Common myeloid progenitor, CD34-positive (primary cell): ENCODE results near the gene TRMT1.

Experiments used
- CTCF ChIA-PET: fragments of 350-600 bp; sonication (Branson Sonifier 250); formaldehyde crosslinking; loops from one replicate; lab custom pipeline; 2021; ENCODE audit warnings: antibody characterized with exemption; lab: Charles Lee
- POLR2A ChIA-PET: fragments of 350-600 bp; sonication (Branson Sonifier 250); formaldehyde crosslinking; loops from one replicate; lab custom pipeline; 2021; ENCODE audit warnings: antibody characterized with exemption; lab: Charles Lee
- DNase-seq, 3 donors: peaks; one replicate each; pipeline versions ENCODE4 v3.0.0 to v3.0.0-alpha.2; 2013
- H3K27ac ChIP-seq, 2 experiments: 1 replicate in 1 of 2; 2 replicates in 1 of 2; pipeline ENCODE4 v1.7.0; 2013; ENCODE audit warnings: inconsistent platforms in 2 of 2, low read length in 2 of 2, mild to moderate bottlenecking in 2 of 2, low read depth in 1 of 2, moderate library complexity in 1 of 2; ENCODE audit not compliant: severe bottlenecking in 2 of 2, insufficient read depth in 1 of 2, poor library complexity in 1 of 2
- H3K27me3 ChIP-seq, 5 experiments: replicated peaks in 2 of 5; 1 replicate in 3 of 5; 2 replicates in 2 of 5; pipeline versions ENCODE4 v1.6.1 to v1.7.0; 2013; ENCODE audit warnings: low read length in 4 of 5, mild to moderate bottlenecking in 2 of 5, moderate library complexity in 2 of 5, inconsistent platforms in 1 of 5; ENCODE audit not compliant: insufficient read depth in 5 of 5, control insufficient read depth in 4 of 5
- H3K36me3 ChIP-seq, 4 experiments: 1 replicate in 2 of 4; 2 replicates in 2 of 4; pipeline versions ENCODE4 v1.6.1 to v1.7.0; 2013; ENCODE audit warnings: low read length in 3 of 4, control low read depth in 1 of 4, mild to moderate bottlenecking in 1 of 4; ENCODE audit not compliant: control insufficient read depth in 4 of 4, insufficient read depth in 4 of 4
- H3K4me1 ChIP-seq, 4 experiments: 1 replicate in 3 of 4; 2 replicates in 1 of 4; pipeline versions ENCODE4 v1.6.1 to v1.7.1; 2013; ENCODE audit warnings: low read length in 3 of 4, mild to moderate bottlenecking in 3 of 4, control low read depth in 1 of 4, inconsistent platforms in 1 of 4, moderate library complexity in 1 of 4; ENCODE audit not compliant: control insufficient read depth in 4 of 4, insufficient read depth in 4 of 4; ENCODE audit errors: control extremely low read depth in 1 of 4
- H3K4me3 ChIP-seq, 7 experiments: 1 replicate in 4 of 7; 2 replicates in 3 of 7; pipeline versions ENCODE4 v1.5.1 to v1.7.0; 2013; ENCODE audit warnings: mild to moderate bottlenecking in 7 of 7, low read length in 6 of 7, moderate library complexity in 6 of 7, inconsistent platforms in 2 of 7, low read depth in 2 of 7, control low read depth in 1 of 7; ENCODE audit not compliant: insufficient read depth in 4 of 7, control insufficient read depth in 1 of 7; ENCODE audit errors: extremely low read depth in 1 of 7
- H3K9me3 ChIP-seq, 5 experiments: 1 replicate in 4 of 5; 2 replicates in 1 of 5; pipeline versions ENCODE4 v1.6.1 to v1.7.1; 2013; ENCODE audit warnings: low read length in 4 of 5, mild to moderate bottlenecking in 2 of 5, inconsistent platforms in 1 of 5, low read depth in 1 of 5, moderate library complexity in 1 of 5; ENCODE audit not compliant: control insufficient read depth in 4 of 5, insufficient read depth in 2 of 5; ENCODE audit errors: control extremely low read depth in 1 of 5
- WGBS: methylation state at CpG from one replicate; pipeline ENCODE4 v1.1.5; 2013; ENCODE audit not compliant: insufficient coverage; 5-methylcytosine and 5-hydroxymethylcytosine counted together

The TRMT1 gene

DNA sequence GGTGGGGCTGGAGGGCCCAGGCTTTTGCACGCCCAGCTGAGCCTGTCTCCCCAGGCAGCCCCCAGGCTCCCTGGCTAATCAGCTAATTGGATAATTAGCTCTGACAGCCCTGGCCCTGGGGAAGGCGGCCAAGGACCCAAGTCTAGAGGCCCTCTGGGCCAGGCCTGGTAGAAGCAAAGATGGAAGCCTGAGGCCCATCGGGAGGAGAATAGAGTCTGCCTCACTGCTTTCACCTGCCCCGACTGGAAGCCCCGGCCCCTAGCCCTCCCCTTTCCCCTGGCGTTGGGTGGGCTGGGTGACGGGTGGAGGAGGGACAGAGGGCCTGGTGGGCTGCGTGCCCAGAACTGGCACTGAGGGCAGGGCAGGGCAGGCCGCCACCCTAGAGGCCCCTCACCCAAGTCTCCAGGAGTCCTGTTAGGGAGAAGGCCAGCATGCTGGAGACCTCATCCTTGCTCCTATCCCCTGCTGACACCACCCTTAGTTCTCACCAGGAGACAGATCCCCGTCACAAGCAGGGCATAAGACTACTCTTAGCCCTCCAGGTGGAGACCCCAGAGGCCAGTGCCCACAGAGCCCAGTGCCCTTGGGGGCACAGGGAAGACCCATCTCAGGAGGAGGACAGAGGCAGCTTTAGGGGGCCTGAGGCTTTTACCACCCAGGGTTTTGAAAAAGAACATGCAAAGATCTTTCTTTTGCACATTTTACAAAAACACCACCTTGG is 25.9 kb downstream of the TRMT1 start:
- H3K9me3 ChIP-seq: no peaks in the 10 kb centered on the region
- CTCF ChIA-PET: interaction anchor here (0.7 to 9.3 kb wide), 13 partner anchors 11 to 125 kb away, joined by 3 to 154 read pairs (median 6); no protein-coding TSS in a partner anchor
- no peak overlapping the region for H3K4me3 ChIP-seq
- peaks cover 0 to 60% (median 48%) of the 10 kb centered on the region in 4 experiments for H3K4me1 ChIP-seq
- H3K27me3 ChIP-seq: no peaks in the 10 kb centered on the region
- peaks cover 0 to 9% (median 2%) of the 10 kb centered on the region in 4 experiments for H3K36me3 ChIP-seq
- no peak for DNase-seq
- H3K27ac ChIP-seq: peak overlapping the region in 1 of 2 experiments; percentile 49
- POLR2A ChIA-PET: interaction anchor here (1.1 kb wide), 1 partner anchor 11 kb away, joined by 3 read pairs; no protein-coding TSS in a partner anchor
- 90% methylated on average over 7 of the region's 10 CpGs for WGBS

DNA sequence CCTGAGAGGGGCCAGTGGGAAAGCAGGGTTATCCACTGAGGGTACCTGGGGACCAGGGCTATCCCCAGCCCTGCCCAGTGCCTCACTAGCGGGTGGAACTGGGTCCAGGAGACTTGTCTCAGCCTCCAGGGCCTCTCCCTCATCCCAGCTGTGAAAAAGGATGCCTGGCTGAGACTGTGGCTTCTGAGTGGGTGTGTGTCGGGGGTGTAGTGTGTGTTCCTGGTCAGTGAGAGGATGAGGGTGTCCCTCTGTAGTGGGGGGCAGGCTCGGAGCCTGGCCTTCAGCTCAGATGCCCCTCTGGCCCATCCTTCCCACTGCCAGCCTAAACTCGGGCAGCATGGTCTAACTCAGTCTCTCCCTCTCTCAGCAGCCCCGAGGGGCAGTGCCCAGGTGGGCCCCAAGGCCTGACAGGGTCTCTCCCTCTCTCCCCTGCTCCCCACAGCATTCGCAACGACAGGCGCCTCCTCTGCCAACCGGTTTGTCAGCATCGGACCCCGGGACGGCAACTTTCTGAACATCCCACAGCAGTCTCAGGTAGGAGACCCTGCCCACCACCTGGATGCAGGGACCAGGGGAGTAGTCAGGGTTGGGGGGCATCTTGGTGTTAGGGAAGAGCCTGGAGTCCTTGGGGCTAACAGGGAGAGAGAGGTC is 26.6 kb downstream of the TRMT1 start:
- no peak overlapping the region for H3K4me3 ChIP-seq
- no peaks in the 10 kb centered on the region for H3K9me3 ChIP-seq
- peaks cover 0 to 61% (median 49%) of the 10 kb centered on the region in 4 experiments for H3K4me1 ChIP-seq
- 97% methylated on average over 10 of the region's 12 CpGs for WGBS
- POLR2A ChIA-PET: no interaction called here
- no peak for DNase-seq
- H3K27ac ChIP-seq: no peak overlapping the region
- CTCF ChIA-PET: interaction anchor here (1.0 to 9.3 kb wide), 6 partner anchors 11 to 114 kb away, joined by 3 to 154 read pairs (median 51); no protein-coding TSS in a partner anchor
- H3K36me3 ChIP-seq: peaks cover 0 to 9% (median 2%) of the 10 kb centered on the region in 4 experiments
- H3K27me3 ChIP-seq: no peaks in the 10 kb centered on the region

DNA sequence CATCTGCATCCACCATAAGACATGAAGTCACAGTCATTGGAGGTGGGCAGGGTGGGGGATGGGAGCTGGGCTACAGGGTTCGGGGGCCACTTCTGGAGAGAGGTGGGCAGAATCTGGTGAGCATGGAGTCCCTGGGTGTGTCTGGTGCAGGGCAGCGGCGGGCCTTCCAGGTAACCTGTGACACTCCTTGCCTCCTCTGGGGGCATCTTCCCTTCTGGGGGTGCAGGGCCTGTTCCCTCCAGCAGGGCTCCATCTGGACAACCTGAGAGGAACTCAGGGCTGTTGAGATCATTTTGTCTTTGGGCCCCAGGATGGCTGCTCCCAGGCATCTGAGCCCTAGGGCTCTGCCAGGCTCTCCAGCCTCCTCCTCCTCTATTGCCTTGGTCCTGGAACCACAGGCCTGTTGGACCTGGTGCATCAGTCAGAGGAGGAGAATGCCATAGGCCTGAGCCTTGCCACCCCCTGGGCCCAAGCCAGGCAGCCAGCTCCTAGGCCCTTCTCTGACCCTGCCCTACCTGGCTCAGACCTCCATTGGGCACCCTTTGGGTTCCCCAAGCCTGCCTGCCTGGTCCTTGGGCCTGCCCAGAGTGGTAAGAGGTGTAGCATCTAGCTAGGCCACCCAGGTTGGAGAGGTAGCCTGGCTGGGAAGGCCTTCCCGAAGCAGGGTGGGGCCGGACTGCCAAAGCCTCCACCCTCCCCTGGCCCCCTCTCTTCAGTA is 27.2 kb downstream of the TRMT1 start:
- Histone ChIP-seq H3K36me3 (peaks cover 0 to 9% (median 2%) of the 10 kb centered on the region in 4 experiments), H3K27me3 (no peaks in the 10 kb centered on the region), H3K9me3 (no peaks in the 10 kb centered on the region), H3K4me1 (peaks cover 0 to 59% (median 43%) of the 10 kb centered on the region in 4 experiments), H3K4me3 (no peak overlapping the region), H3K27ac (no peak overlapping the region)
- WGBS: 100% methylated on average over 3 of the region's 5 CpGs
- peak in 2 of 3 donors; percentile 67 to 76 for DNase-seq
- CTCF ChIA-PET: interaction anchor here (1.0 to 9.3 kb wide), 6 partner anchors 10 to 114 kb away, joined by 3 to 154 read pairs (median 51); no protein-coding TSS in a partner anchor
- POLR2A ChIA-PET: no interaction called here

DNA sequence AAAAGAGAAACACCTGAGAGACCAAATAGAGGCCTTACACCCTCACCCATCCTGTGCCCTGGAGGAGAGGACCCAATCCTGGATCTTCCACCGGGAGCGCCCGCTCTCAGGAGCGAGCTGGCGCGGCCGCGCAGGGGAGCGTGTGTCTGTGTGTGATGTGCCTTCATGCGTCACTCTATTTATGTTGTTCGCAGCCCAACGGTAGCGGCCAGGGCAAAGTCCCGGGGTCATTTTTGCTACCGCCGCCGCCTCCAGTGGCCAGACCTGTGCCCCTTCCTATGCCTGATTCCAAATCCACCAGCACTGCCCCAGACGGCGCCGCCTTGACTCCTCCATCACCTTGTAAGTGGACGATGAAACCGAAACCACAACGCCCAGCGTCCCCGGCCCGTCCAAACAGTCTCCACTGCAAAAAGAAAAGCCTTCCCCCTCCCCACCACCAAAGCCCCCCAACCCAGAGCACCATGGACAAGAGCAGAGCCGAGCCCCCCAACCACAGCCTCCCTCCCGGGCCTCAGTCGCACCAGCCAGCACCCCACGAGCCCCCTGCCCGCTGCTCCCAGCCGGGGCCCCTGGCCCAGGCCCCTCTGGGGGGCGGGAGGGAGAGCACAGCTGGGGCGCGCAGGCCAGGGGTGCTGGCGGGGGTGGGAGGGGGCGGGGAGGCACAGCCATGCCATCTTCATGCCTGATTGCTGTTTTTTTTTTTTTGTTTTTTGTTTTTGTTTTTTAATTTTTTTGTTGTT is 28.6 kb downstream of the TRMT1 start:
- ChIA-PET CTCF (interaction anchor here (0.6 to 9.3 kb wide), 5 partner anchors 17 to 426 kb away, joined by 3 to 154 read pairs (median 73); no protein-coding TSS in a partner anchor), POLR2A (interaction anchor here (0.6 kb wide), 1 partner anchor 135 kb away, joined by 3 read pairs; no protein-coding TSS in a partner anchor)
- WGBS: 92% methylated on average over 18 of the region's 37 CpGs
- H3K36me3 ChIP-seq: peaks cover 0 to 9% (median 4%) of the 10 kb centered on the region in 4 experiments
- H3K4me3 ChIP-seq: no peak overlapping the region
- H3K27me3 ChIP-seq: no peaks in the 10 kb centered on the region
- DNase-seq: no peak
- peaks cover 0 to 48% (median 34%) of the 10 kb centered on the region in 4 experiments for H3K4me1 ChIP-seq
- H3K27ac ChIP-seq: no peak overlapping the region
- H3K9me3 ChIP-seq: no peaks in the 10 kb centered on the region

DNA sequence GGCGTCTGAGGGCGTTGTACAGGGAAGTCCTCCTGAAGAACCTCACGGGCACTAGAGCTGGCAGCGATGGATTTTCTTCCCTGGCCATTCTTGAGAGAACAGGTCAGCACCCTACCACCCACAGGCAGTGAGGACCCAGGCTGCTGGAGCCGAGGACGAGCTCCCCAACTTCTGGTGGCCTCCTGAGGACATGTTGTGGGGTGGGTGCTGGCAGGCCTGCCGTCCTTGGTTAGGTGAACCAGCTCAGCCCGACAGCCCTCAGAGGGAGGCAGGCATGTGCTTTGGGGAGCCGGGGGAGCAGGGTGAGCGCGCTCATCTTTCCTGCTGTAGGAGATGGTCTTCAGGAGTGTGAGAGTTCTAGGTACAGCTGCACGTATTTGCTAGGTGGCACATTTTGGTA is 29.2 kb downstream of the TRMT1 start:
- no peak overlapping the region for H3K27ac ChIP-seq
- CTCF ChIA-PET: interaction anchor here (0.6 to 7.1 kb wide), 7 partner anchors 14 to 426 kb away, joined by 3 to 72 read pairs (median 3); no protein-coding TSS in a partner anchor
- peaks cover 0 to 9% (median 4%) of the 10 kb centered on the region in 4 experiments for H3K36me3 ChIP-seq
- WGBS: 90% methylated on average over 7 of the region's 12 CpGs
- no peak for DNase-seq
- no peaks in the 10 kb centered on the region for H3K27me3 ChIP-seq
- H3K9me3 ChIP-seq: no peaks in the 10 kb centered on the region
- POLR2A ChIA-PET: interaction anchor here (0.6 kb wide), 1 partner anchor 134 kb away, joined by 3 read pairs; no protein-coding TSS in a partner anchor
- peaks cover 0 to 47% (median 32%) of the 10 kb centered on the region in 4 experiments for H3K4me1 ChIP-seq
- H3K4me3 ChIP-seq: no peak overlapping the region

DNA sequence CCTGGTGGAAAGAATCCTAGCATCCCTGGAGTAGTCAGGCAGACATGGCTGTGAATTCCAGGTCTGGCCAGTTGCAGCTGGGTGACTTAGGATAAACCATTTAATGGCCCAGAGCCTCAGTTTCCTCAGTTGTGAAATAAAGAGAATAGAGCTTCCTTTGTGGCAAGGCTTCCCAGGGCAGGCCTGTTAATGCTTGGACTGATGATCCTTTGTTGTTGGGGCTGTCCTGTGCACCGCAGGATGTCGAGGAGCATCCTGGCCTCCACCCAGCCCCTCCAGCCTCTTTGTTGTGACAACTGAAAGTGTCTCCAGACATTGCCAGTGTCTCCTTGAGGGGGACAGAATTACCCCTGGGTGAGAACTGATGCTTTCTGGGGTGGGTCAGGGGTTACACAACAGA is 30.2 kb downstream of the TRMT1 start:
- H3K4me3 ChIP-seq: no peak overlapping the region
- ChIA-PET CTCF (interaction anchor here (0.6 to 7.1 kb wide), 14 partner anchors 8 to 121 kb away, joined by 3 to 72 read pairs (median 4); no protein-coding TSS in a partner anchor), POLR2A (interaction anchor here (0.6 kb wide), 1 partner anchor 32 kb away, joined by 3 read pairs; no protein-coding TSS in a partner anchor)
- no CpG with 5 or more reads among the region's 2 CpGs for WGBS
- no peaks in the 10 kb centered on the region for H3K27me3 ChIP-seq
- no peak overlapping the region for H3K27ac ChIP-seq
- H3K36me3 ChIP-seq: peaks cover 0 to 9% (median 4%) of the 10 kb centered on the region in 4 experiments
- H3K9me3 ChIP-seq: no peaks in the 10 kb centered on the region
- H3K4me1 ChIP-seq: peaks cover 0 to 47% (median 31%) of the 10 kb centered on the region in 4 experiments
- no peak for DNase-seq
